CD4-positive, CD25-positive, alpha-beta regulatory T cell (primary cell): ENCODE measurements around the gene ESPN. TPM values are rescaled to one million over a fixed set of nuclear protein-coding genes. Genes with fewer than 3 reads are reported as not detected.

ENCODE experiments used
- ATAC-seq, 2 donors: fragments of 150-1000 bp; cut with Tn5 transposase; one replicate each; pipeline ENCODE4 v1.10.0; 2021; ENCODE audit warnings: low read depth in 2 of 2, moderate number of reproducible peaks in 2 of 2, moderate library complexity in 1 of 2
- DNase-seq, 3 donors: peaks; one replicate each; pipeline versions ENCODE4 v3.0.0 to v3.0.0-alpha.2; 2012 to 2022; ENCODE audit warnings: mixed read lengths in 1 of 3
- H3K27ac ChIP-seq: one replicate; pipeline ENCODE4 v1.7.0; 2013; ENCODE audit warnings: mild to moderate bottlenecking, low read length; ENCODE audit not compliant: insufficient read depth, poor library complexity, severe bottlenecking
- H3K27me3 ChIP-seq: one replicate; pipeline ENCODE4 v1.7.0; 2013; ENCODE audit warnings: low read length; ENCODE audit not compliant: control insufficient read depth, insufficient read depth
- H3K36me3 ChIP-seq: one replicate; pipeline ENCODE4 v1.7.0; 2013; ENCODE audit warnings: mild to moderate bottlenecking, low read length, moderate library complexity; ENCODE audit not compliant: control insufficient read depth, insufficient read depth
- H3K4me1 ChIP-seq: 2 replicates; pipeline ENCODE4 v1.7.0; 2013; ENCODE audit warnings: mild to moderate bottlenecking, low read length; ENCODE audit not compliant: insufficient read depth, control insufficient read depth, poor library complexity, severe bottlenecking
- H3K4me3 ChIP-seq: one replicate; pipeline ENCODE4 v1.7.0; 2013; ENCODE audit warnings: low read depth, mild to moderate bottlenecking, low read length, moderate library complexity
- H3K9me3 ChIP-seq, 2 experiments: 1 replicate in 1 of 2; 2 replicates in 1 of 2; pipeline ENCODE4 v1.7.0; 2013; ENCODE audit warnings: low read length in 2 of 2, mild to moderate bottlenecking in 1 of 2, moderate library complexity in 1 of 2; ENCODE audit not compliant: control insufficient read depth in 2 of 2
- H3K27ac Mint-ChIP-seq, 3 donors: one replicate each; pipeline ENCODE4 v1.8.0; 2020 to 2022; ENCODE audit warnings: mild to moderate bottlenecking in 3 of 3, mixed read lengths in 3 of 3, moderate library complexity in 2 of 3
- H3K27me3 Mint-ChIP-seq: one replicate; pipeline ENCODE4 v1.8.0; 2022; ENCODE audit warnings: mild to moderate bottlenecking, mixed read lengths
- H3K36me3 Mint-ChIP-seq: one replicate; pipeline ENCODE4 v1.8.0; 2020; ENCODE audit warnings: mixed read lengths
- H3K4me1 Mint-ChIP-seq, 4 donors: one replicate each; pipeline ENCODE4 v1.8.0; 2020 to 2022; ENCODE audit warnings: mixed read lengths in 4 of 4, mild to moderate bottlenecking in 1 of 4
- H3K4me3 Mint-ChIP-seq, 4 donors: one replicate each; pipeline ENCODE4 v1.8.0; 2020 to 2022; ENCODE audit warnings: mild to moderate bottlenecking in 4 of 4, mixed read lengths in 4 of 4, moderate library complexity in 3 of 4
- H3K9me3 Mint-ChIP-seq, 7 donors: one replicate each; pipeline ENCODE4 v1.8.0; 2020 to 2022; ENCODE audit warnings: mixed read lengths in 7 of 7, mild to moderate bottlenecking in 3 of 7, moderate library complexity in 2 of 7
- polyA plus RNA-seq, 4 donors: library from polyadenylated mRNA; unstranded; fragments of 300-500 nt; fragmentation: Illumina TruSeq; gene quantifications; one replicate each; pipeline ENCODE4 v1.2.3, GENCODE V29; 2021
- total RNA-seq: library from RNA; stranded (reverse); gene quantifications from one replicate; pipeline ENCODE4 v1.2.3, GENCODE V29; 2022

ESPN gene
- total and polyA plus RNA-seq, 5 donors from 2014 or later: 0.22 to 3.7 (median 0.23) TPM

- Mint-ChIP-seq H3K27me3 (peaks cover 9% of the 10 kb centered on the region), H3K36me3 (peaks cover 3% of the 10 kb centered on the region), H3K4me1 (peaks cover 6 to 27% (median 16%) of the 10 kb centered on the region in 4 donors), H3K9me3 (no peaks in the 10 kb centered on the region), H3K27ac (peak overlapping the region in 1 of 3 donors; percentile 14), H3K4me3 (peak overlapping the region in 2 of 4 donors; percentile 57 to 68)
- no peaks in the 10 kb centered on the region for H3K27me3 ChIP-seq
- H3K27ac ChIP-seq: no peak overlapping the region
- peaks cover 23% of the 10 kb centered on the region for H3K4me1 ChIP-seq
- H3K36me3 ChIP-seq: no peaks in the 10 kb centered on the region
- no peak overlapping the region for H3K4me3 ChIP-seq
- no peak for ATAC-seq
- H3K9me3 ChIP-seq: no peaks in the 10 kb centered on the region
- DNase-seq: peak in 1 of 3 donors; percentile 20
These were observed 27.6 kb upstream of the ESPN start for GRCh38 chr1:6396998-6397397.

GRCh38 chr1:6397844-6398441, 26.6 kb upstream of the ESPN start:
- H3K4me1 ChIP-seq: peaks cover 15% of the 10 kb centered on the region
- H3K27ac ChIP-seq: no peak overlapping the region
- no peaks in the 10 kb centered on the region for H3K27me3 ChIP-seq
- Mint-ChIP-seq H3K27ac (no peak overlapping the region), H3K36me3 (peaks cover 3% of the 10 kb centered on the region), H3K4me3 (peak overlapping the region in 3 of 4 donors; percentile 30 to 57 (median 52)), H3K9me3 (no peaks in the 10 kb centered on the region), H3K4me1 (peaks cover 6 to 21% (median 16%) of the 10 kb centered on the region in 4 donors), H3K27me3 (peaks cover 15% of the 10 kb centered on the region)
- no peaks in the 10 kb centered on the region for H3K9me3 ChIP-seq
- no peak for DNase-seq
- no peaks in the 10 kb centered on the region for H3K36me3 ChIP-seq
- no peak overlapping the region for H3K4me3 ChIP-seq
- ATAC-seq: no peak

GRCh38 chr1:6399294-6399693, 25.3 kb upstream of the ESPN start:
- H3K27ac Mint-ChIP-seq: no peak overlapping the region
- Histone ChIP-seq H3K4me1 (peaks cover 7% of the 10 kb centered on the region), H3K27me3 (no peaks in the 10 kb centered on the region), H3K4me3 (no peak overlapping the region), H3K27ac (no peak overlapping the region), H3K36me3 (no peaks in the 10 kb centered on the region), H3K9me3 (no peaks in the 10 kb centered on the region)
- ATAC-seq: no peak
- peaks cover 3% of the 10 kb centered on the region for H3K36me3 Mint-ChIP-seq
- H3K4me3 Mint-ChIP-seq: peak overlapping the region in 1 of 4 donors; percentile 38
- H3K9me3 Mint-ChIP-seq: no peaks in the 10 kb centered on the region
- DNase-seq: no peak
- peaks cover 16% of the 10 kb centered on the region for H3K27me3 Mint-ChIP-seq
- H3K4me1 Mint-ChIP-seq: peaks cover under 1 to 15% (median 9%) of the 10 kb centered on the region in 4 donors

GRCh38 chr1:6401673-6402072, 22.9 kb upstream of the ESPN start:
- no peak for DNase-seq
- no peak for ATAC-seq
- Histone ChIP-seq H3K27me3 (no peaks in the 10 kb centered on the region), H3K4me3 (no peak overlapping the region), H3K9me3 (no peaks in the 10 kb centered on the region), H3K36me3 (no peaks in the 10 kb centered on the region), H3K27ac (no peak overlapping the region), H3K4me1 (no peaks in the 10 kb centered on the region)
- no peak overlapping the region for H3K4me3 Mint-ChIP-seq
- H3K4me1 Mint-ChIP-seq: peaks cover 0 to 12% (median 3%) of the 10 kb centered on the region in 4 donors
- no peak overlapping the region for H3K27ac Mint-ChIP-seq
- H3K27me3 Mint-ChIP-seq: peaks cover 35% of the 10 kb centered on the region
- peaks cover 3% of the 10 kb centered on the region for H3K36me3 Mint-ChIP-seq
- H3K9me3 Mint-ChIP-seq: no peaks in the 10 kb centered on the region

- peaks cover 44% of the 10 kb centered on the region for H3K27me3 Mint-ChIP-seq
- H3K27me3 ChIP-seq: peaks cover 11% of the 10 kb centered on the region
- DNase-seq: no peak
These were observed 16.6 kb upstream of the ESPN start for GRCh38 chr1:6408023-6408422.

GRCh38 chr1:6409053-6409452, 15.5 kb upstream of the ESPN start:
- Mint-ChIP-seq H3K4me1 (peaks cover 0 to 6% (median 2%) of the 10 kb centered on the region in 4 donors), H3K36me3 (no peaks in the 10 kb centered on the region), H3K4me3 (no peak overlapping the region), H3K27me3 (peaks cover 51% of the 10 kb centered on the region), H3K27ac (peak overlapping the region in 1 of 3 donors; percentile 61), H3K9me3 (no peaks in the 10 kb centered on the region)
- Histone ChIP-seq H3K36me3 (no peaks in the 10 kb centered on the region), H3K27me3 (peaks cover 14% of the 10 kb centered on the region), H3K9me3 (no peaks in the 10 kb centered on the region), H3K4me3 (no peak overlapping the region), H3K4me1 (no peaks in the 10 kb centered on the region), H3K27ac (no peak overlapping the region)
- no peak for DNase-seq
- no peak for ATAC-seq

More at GRCh38 chr1:6408023-6408422, 16.6 kb upstream of the ESPN start:
- H3K36me3 Mint-ChIP-seq: no peaks in the 10 kb centered on the region
- H3K4me3 Mint-ChIP-seq: no peak overlapping the region
- H3K9me3 Mint-ChIP-seq: no peaks in the 10 kb centered on the region
- H3K27ac Mint-ChIP-seq: no peak overlapping the region
- Histone ChIP-seq H3K4me1 (no peaks in the 10 kb centered on the region), H3K36me3 (no peaks in the 10 kb centered on the region), H3K4me3 (no peak overlapping the region), H3K27ac (no peak overlapping the region), H3K9me3 (no peaks in the 10 kb centered on the region)
- H3K4me1 Mint-ChIP-seq: peaks cover 0 to 5% (median 2%) of the 10 kb centered on the region in 4 donors
- ATAC-seq: no peak

GRCh38 chr1:6409733-6410132, 14.8 kb upstream of the ESPN start:
- H3K27me3 ChIP-seq: peaks cover 14% of the 10 kb centered on the region
- H3K27ac Mint-ChIP-seq: no peak overlapping the region
- H3K4me1 Mint-ChIP-seq: peaks cover 0 to 10% (median 3%) of the 10 kb centered on the region in 4 donors
- H3K9me3 Mint-ChIP-seq: peaks cover 0 to 3% (median 0%) of the 10 kb centered on the region in 7 donors
- H3K4me3 Mint-ChIP-seq: no peak overlapping the region
- no peak for DNase-seq
- no peak overlapping the region for H3K27ac ChIP-seq
- no peaks in the 10 kb centered on the region for H3K9me3 ChIP-seq
- H3K36me3 ChIP-seq: no peaks in the 10 kb centered on the region
- peaks cover 55% of the 10 kb centered on the region for H3K27me3 Mint-ChIP-seq
- H3K4me3 ChIP-seq: no peak overlapping the region
- H3K36me3 Mint-ChIP-seq: no peaks in the 10 kb centered on the region
- no peak for ATAC-seq
- H3K4me1 ChIP-seq: peaks cover 3% of the 10 kb centered on the region
